Endothelial cell of umbilical vein (primary cell): Measurements from ENCODE around the gene DLK1.

Experiments used
- JUN ChIP-seq: IDR thresholded peaks from 2 replicates; pipeline ENCODE4 v1.6.1; 2011; ENCODE audit warnings: borderline replicate concordance, low read depth; ENCODE audit not compliant: insufficient read length, insufficient read depth
- MAX ChIP-seq: IDR thresholded peaks from 2 replicates; pipeline ENCODE4 v1.6.1; 2011; ENCODE audit not compliant: insufficient read depth, insufficient read length
- MYC ChIP-seq: IDR thresholded peaks from one replicate; pipeline ENCODE4 v1.6.1; 2011; ENCODE audit warnings: mild to moderate bottlenecking, low read depth, low read length
- TF ChIP-seq, protein P1 (sequence below), 2 donors: IDR thresholded peaks; 1 replicate in 1 of 2; 2 replicates in 1 of 2; pipeline ENCODE4 v1.5.1; 2011; ENCODE audit warnings: low read length in 2 of 2, mild to moderate bottlenecking in 2 of 2, moderate library complexity in 2 of 2, control low read depth in 1 of 2, inconsistent platforms in 1 of 2, low read depth in 1 of 2; ENCODE audit not compliant: insufficient read depth in 1 of 2; ENCODE audit errors: extremely low read depth in 1 of 2

- TF ChIP-seq MYC (no peak), MAX (no peak), JUN (no peak)
- TF ChIP-seq, protein P1, sequence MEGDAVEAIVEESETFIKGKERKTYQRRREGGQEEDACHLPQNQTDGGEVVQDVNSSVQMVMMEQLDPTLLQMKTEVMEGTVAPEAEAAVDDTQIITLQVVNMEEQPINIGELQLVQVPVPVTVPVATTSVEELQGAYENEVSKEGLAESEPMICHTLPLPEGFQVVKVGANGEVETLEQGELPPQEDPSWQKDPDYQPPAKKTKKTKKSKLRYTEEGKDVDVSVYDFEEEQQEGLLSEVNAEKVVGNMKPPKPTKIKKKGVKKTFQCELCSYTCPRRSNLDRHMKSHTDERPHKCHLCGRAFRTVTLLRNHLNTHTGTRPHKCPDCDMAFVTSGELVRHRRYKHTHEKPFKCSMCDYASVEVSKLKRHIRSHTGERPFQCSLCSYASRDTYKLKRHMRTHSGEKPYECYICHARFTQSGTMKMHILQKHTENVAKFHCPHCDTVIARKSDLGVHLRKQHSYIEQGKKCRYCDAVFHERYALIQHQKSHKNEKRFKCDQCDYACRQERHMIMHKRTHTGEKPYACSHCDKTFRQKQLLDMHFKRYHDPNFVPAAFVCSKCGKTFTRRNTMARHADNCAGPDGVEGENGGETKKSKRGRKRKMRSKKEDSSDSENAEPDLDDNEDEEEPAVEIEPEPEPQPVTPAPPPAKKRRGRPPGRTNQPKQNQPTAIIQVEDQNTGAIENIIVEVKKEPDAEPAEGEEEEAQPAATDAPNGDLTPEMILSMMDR (IDR thresholded peaks at IDR 0.05; ENCODE audit: extremely low read depth in 1 of 2, insufficient read depth in 1 of 2, low read depth in 1 of 2, low read length in 2 of 2), result no peak
Observed at GRCh38 chr14:100727873-100728240, 1.2 kb downstream of the DLK1 start.
